HEK293 (cell line): ENCODE data around the gene PTPRA.

ENCODE experiments used
- CTCF ChIP-seq: fragments of 450-650 bp; formaldehyde crosslinking; IDR thresholded peaks from 2 replicates; pipeline ENCODE4 v1.5.1; 2016; ENCODE audit warnings: missing biosample characterization, missing genetic modification characterization
- HIC1 ChIP-seq: fragments of 450-650 bp; formaldehyde crosslinking; IDR thresholded peaks from 2 replicates; pipeline ENCODE4 v1.5.1; 2016; ENCODE audit warnings: missing biosample characterization, missing genetic modification characterization
- KLF17 ChIP-seq: fragments of 450-650 bp; formaldehyde crosslinking; IDR thresholded peaks from 2 replicates; pipeline ENCODE4 v1.5.1; 2016; ENCODE audit warnings: missing biosample characterization, missing genetic modification characterization
- ZBTB48 ChIP-seq: fragments of 450-650 bp; formaldehyde crosslinking; IDR thresholded peaks from 2 replicates; pipeline ENCODE4 v1.5.1; 2016; ENCODE audit warnings: missing biosample characterization, missing genetic modification characterization
- ZNF169 ChIP-seq: fragments of 450-650 bp; formaldehyde crosslinking; IDR thresholded peaks from 2 replicates; pipeline ENCODE4 v1.5.1; 2016; ENCODE audit warnings: missing biosample characterization, missing genetic modification characterization
- ZNF639 ChIP-seq: fragments of 450-650 bp; formaldehyde crosslinking; IDR thresholded peaks from 2 replicates; pipeline ENCODE4 v1.5.1; 2016; ENCODE audit warnings: missing biosample characterization, missing genetic modification characterization

- TF ChIP-seq ZNF169 (tag by site-specific recombination) (no peak), CTCF (no peak), ZBTB48 (tag by site-specific recombination) (no peak), ZNF639 (tag by site-specific recombination) (no peak), HIC1 (tag by site-specific recombination) (no peak), KLF17 (tag by site-specific recombination) (no peak)
Observed at GRCh38 chr20:2967841-2968240, 94.6 kb downstream of the PTPRA start.
